K562 (cell line): ENCODE results near the gene FAM171A1. TPM values are rescaled to one million over a fixed set of nuclear protein-coding genes. Genes with fewer than 3 reads are reported as not detected.
A peak's percentile ranks its signal among the peaks of the same experiment; 100 is the strongest.

Source experiments
- ATAC-seq: fragments of 200-7000 bp; cut with Tn5 transposase; 3 replicates; pipeline ENCODE4 v1.9.1; 2020; ENCODE audit warnings: moderate library complexity
- Bru-seq: library from RNA; stranded (reverse); fragments of 400-500 nt; gene quantifications from one replicate; lab custom pipeline; 2021; lab: Mats Ljungman, UMichigan
- BruChase-seq, 2 experiments: library from RNA; stranded (reverse); fragments of 400-500 nt; gene quantifications; one replicate each; lab custom pipeline; 2021; lab: Mats Ljungman, UMichigan
- BruUV-seq: library from RNA; stranded (reverse); fragments of 400-500 nt; replicated peaks from 2 replicates; lab custom pipeline; 2021; lab: Mats Ljungman, UMichigan
- CTCF ChIA-PET: fragments of 300-600 bp; formaldehyde crosslinking; extraction: SDS; loops from one replicate; lab custom pipeline; 2021; ENCODE audit warnings: low intra/inter-chr PET ratio; lab: Yijun Ruan, JAX
- POLR2A ChIA-PET: fragments of 300-600, 350-650 bp; sonication (Branson Sonifier 250); formaldehyde crosslinking; extraction: SDS; loops from one replicate; lab custom pipeline; 2021; ENCODE audit warnings: antibody characterized with exemption, inconsistent platforms; lab: Yijun Ruan, JAX
- DNase-seq, 4 experiments: peaks; one replicate each; pipeline versions ENCODE4 v3.0.0 to v3.0.0-alpha.2; 2011 to 2018; ENCODE audit warnings: low spot score in 3 of 4, mixed read lengths in 3 of 4; ENCODE audit errors: extremely low read depth in 1 of 4
- FAIRE-seq: peaks from 2 replicates; lab custom pipeline; 2011; peaks lifted over from hg19 to GRCh38; lab: Jason Lieb, UNC
- H2AFZ ChIP-seq: 2 replicates; pipeline ENCODE4 v1.6.0; 2011; ENCODE audit warnings: low read depth, low read length, control low read depth, inconsistent platforms
- H3K27ac ChIP-seq: fragments of 200-600 bp; 3 replicates; pipeline ENCODE4 v1.8.0; 2011; ENCODE audit warnings: low read depth, mild to moderate bottlenecking, control low read depth, inconsistent platforms, low read length, moderate library complexity, mixed read lengths; ENCODE audit errors: extremely low read depth
- H3K27me3 ChIP-seq, 2 experiments: fragments of 300-600 bp in 1 of 2; 2 replicates in 1 of 2; 3 replicates in 1 of 2; pipeline versions ENCODE4 v1.6.0 to v1.8.0; 2011; ENCODE audit warnings: inconsistent platforms in 2 of 2, low read length in 2 of 2, mild to moderate bottlenecking in 1 of 2, mixed read lengths in 1 of 2, moderate library complexity in 1 of 2; ENCODE audit not compliant: control insufficient read depth in 2 of 2, insufficient read depth in 2 of 2
- H3K36me3 ChIP-seq: fragments of 300-600 bp; 3 replicates; pipeline ENCODE4 v1.8.0; 2011; ENCODE audit warnings: mild to moderate bottlenecking, low read length, inconsistent platforms; ENCODE audit not compliant: control insufficient read depth, insufficient read depth
- H3K4me1 ChIP-seq, 2 experiments: fragments of 200-600 bp in 1 of 2; replicated peaks in 1 of 2; 2 replicates in 1 of 2; 3 replicates in 1 of 2; pipeline versions ENCODE4 v1.5.1 to v1.8.0; 2011; ENCODE audit warnings: inconsistent platforms in 2 of 2, low read length in 2 of 2, mild to moderate bottlenecking in 1 of 2, mixed read lengths in 1 of 2, moderate library complexity in 1 of 2; ENCODE audit not compliant: control insufficient read depth in 2 of 2, insufficient read depth in 2 of 2
- H3K4me2 ChIP-seq: 2 replicates; pipeline ENCODE4 v1.6.1; 2011; ENCODE audit warnings: low read length, control low read depth, inconsistent platforms, mixed read lengths; ENCODE audit not compliant: insufficient read depth
- H3K4me3 ChIP-seq: fragments of 200-600 bp; sonication (generic), shearing (Covaris generic); 2 replicates; pipeline ENCODE4 v1.5.1; 2016; ENCODE audit warnings: control low read depth, inconsistent platforms
- H3K79me2 ChIP-seq: fragments of 200-600 bp; 3 replicates; pipeline ENCODE4 v1.8.0; 2011; ENCODE audit warnings: low read length, inconsistent platforms; ENCODE audit not compliant: control insufficient read depth, insufficient read depth
- H3K9ac ChIP-seq, 2 experiments: 2 replicates each; pipeline versions ENCODE4 v1.6.0 to v1.6.1; 2011; ENCODE audit warnings: low read depth in 2 of 2, low read length in 2 of 2, control low read depth in 1 of 2, inconsistent platforms in 1 of 2, mild to moderate bottlenecking in 1 of 2, mixed read lengths in 1 of 2; ENCODE audit not compliant: insufficient read depth in 1 of 2
- H3K9me1 ChIP-seq: one replicate; pipeline ENCODE4 v1.6.0; 2011; ENCODE audit warnings: inconsistent platforms, mild to moderate bottlenecking, low read length, moderate library complexity; ENCODE audit not compliant: control insufficient read depth, insufficient read depth
- H3K9me3 ChIP-seq: replicated peaks from 2 replicates; pipeline ENCODE4 v1.5.1; 2011; ENCODE audit warnings: low read depth, low read length, inconsistent platforms; ENCODE audit not compliant: control insufficient read depth, insufficient read depth
- H4K20me1 ChIP-seq: replicated peaks from 2 replicates; pipeline ENCODE4 v1.6.1; 2011; ENCODE audit warnings: low read length, inconsistent platforms, mixed read lengths; ENCODE audit not compliant: control insufficient read depth, insufficient read depth
- CTCF ChIP-seq, 3 experiments: IDR thresholded peaks in 2 of 3; conservative IDR thresholded peaks in 1 of 3; 2 replicates each; pipeline ENCODE4 v1.5.1; 2011 to 2012; ENCODE audit warnings: low read length in 3 of 3, mild to moderate bottlenecking in 3 of 3, control low read depth in 2 of 3, improper control_type of control experiment in 1 of 3, inconsistent platforms in 1 of 3, low read depth in 1 of 3, mixed read lengths in 1 of 3, moderate library complexity in 1 of 3; ENCODE audit not compliant: insufficient read depth in 2 of 3
- HDAC6 ChIP-seq: IDR thresholded peaks from 2 replicates; pipeline ENCODE4 v1.6.1; 2012; ENCODE audit warnings: low read depth, mild to moderate bottlenecking, control low read depth, inconsistent platforms, low read length, moderate library complexity
- MITF ChIP-seq: IDR thresholded peaks from 2 replicates; pipeline ENCODE4 v1.6.1; 2014; ENCODE audit warnings: antibody characterized with exemption
- PRPF4 ChIP-seq: fragments of 200-400 bp; formaldehyde crosslinking; IDR thresholded peaks from one replicate; pipeline ENCODE4 v1.6.1; 2017; ENCODE audit warnings: low read length, low read depth, mild to moderate bottlenecking; ENCODE audit not compliant: insufficient read depth, poor library complexity, severe bottlenecking
- ZBTB33 ChIP-seq: sonication (generic); formaldehyde crosslinking; IDR thresholded peaks from 2 replicates; pipeline ENCODE4 v1.8.1; 2023; ENCODE audit warnings: mild to moderate bottlenecking, missing genetic modification reagents
- ZNF639 ChIP-seq, 2 experiments: fragments of 200-800 bp in 1 of 2; sonication (Bioruptor generic) in 1 of 2; sonication (generic) in 1 of 2; formaldehyde crosslinking in 1 of 2; IDR thresholded peaks in 1 of 2; conservative IDR thresholded peaks in 1 of 2; 2 replicates each; pipeline versions ENCODE4 v1.5.0 to v1.6.1; 2016 to 2020; ENCODE audit warnings: missing compliant biosample characterization in 1 of 2, missing genetic modification characterization in 1 of 2, missing genetic modification reagents in 1 of 2
- WGBS: fragments of 100-300 bp; shearing (Covaris generic); methylation state at CpG from one replicate; pipeline ENCODE4 v1.1.6; 2016; ENCODE audit warnings: low coverage, mixed read lengths; ENCODE audit not compliant: insufficient coverage; ENCODE audit errors: missing lambda C conversion rate; 5-methylcytosine and 5-hydroxymethylcytosine counted together
- in situ Hi-C: fragments of 300-500 bp; cut with MboI; formaldehyde crosslinking; loops from 4 replicates; pipeline ENCODE4 v1.15.0; 2018; ENCODE audit warnings: inconsistent platforms, mixed read lengths
- intact Hi-C: fragments of 100-400 bp; cut with micrococcal nuclease; formaldehyde crosslinking; loops from 2 replicates; pipeline ENCODE4 v1.14.2; 2022
- long read RNA-seq, 3 experiments: library from polyadenylated mRNA in 2 of 3; library from RNA in 1 of 3; unstranded in 2 of 3; stranded (forward) in 1 of 3; transcript quantifications; one replicate each; pipeline ENCODE4 v2.0.0, GENCODE V29; 2019 to 2022
- polyA minus RNA-seq, 3 experiments: library from RNA; depleted of rRNA, polyadenylated mRNA; stranded (reverse); fragments of >200 nt; gene quantifications; 2 replicates each; pipeline ENCODE4 v1.2.3, GENCODE V29; 2011
- polyA plus RNA-seq, 8 experiments: library from polyadenylated mRNA; depleted of rRNA in 4 of 8; stranded (reverse) in 5 of 8; unstranded in 3 of 8; fragments of >200 nt; fragmentation: Nextera tagmentation in 2 of 8; fragmentation: Illumina TruSeq in 1 of 8; extraction: Ambion mirVana in 2 of 8; extraction: Trizol in 1 of 8; gene quantifications; 2 replicates each; pipeline versions ENCODE4 v1.2.1 to v1.2.3, GENCODE V29; 2011 to 2014; ENCODE audit warnings: inconsistent platforms in 1 of 8, missing spikeins in 1 of 8
- total RNA-seq, 7 experiments: library from RNA; depleted of rRNA in 6 of 7; stranded (reverse); fragments of >200 nt in 6 of 7; fragmentation: Illumina TruSeq in 2 of 7; extraction: Trizol in 2 of 7; gene quantifications; 2 replicates each; pipeline versions ENCODE4 v1.2.1 to v1.2.3, GENCODE V29; 2011 to 2021; ENCODE audit warnings: low replicate concordance in 1 of 7

The FAM171A1 gene
- 1.8 and 5.6 TPM in 2 replicates for total RNA-seq (2011; cell fraction: chromatin; rRNA removed; ENCODE audit: low replicate concordance)
- 2.9 and 5.2 TPM in 2 replicates for total RNA-seq (2011; cell fraction: nucleolus; rRNA removed)
- total RNA-seq (2011; cell fraction: nucleoplasm; rRNA removed) = 3.8 and 6.3 TPM in 2 replicates
- total RNA-seq (2014; rRNA removed) = 4.5 and 5.2 TPM in 2 replicates
- 2.8 and 3.3 TPM in 2 replicates for total RNA-seq (2014; rRNA removed; fragmentation: Illumina TruSeq; extraction: Trizol)
- 4.5 and 4.8 TPM in 2 replicates for total RNA-seq (2015; rRNA removed; fragmentation: Illumina TruSeq; extraction: Trizol)
- 7.7 and 8.2 TPM in 2 replicates for total RNA-seq (2021)
- 7.8 and 14.2 TPM in 2 replicates for polyA plus RNA-seq (2011; rRNA removed)
- 10.2 and 16.3 TPM in 2 replicates for polyA plus RNA-seq (2011; cell fraction: cytosol; rRNA removed)
- 6.8 and 8.9 TPM in 2 replicates for polyA plus RNA-seq (2011; cell fraction: nucleus; rRNA removed)
- polyA plus RNA-seq (2012) = 9.1 and 10.0 TPM in 2 replicates
- polyA plus RNA-seq (2014; fragmentation: Illumina TruSeq; extraction: Trizol) = 6.9 and 7.3 TPM in 2 replicates
- polyA plus RNA-seq (2014; fragmentation: Nextera tagmentation; extraction: Ambion mirVana) = under 1 TPM; 0.51 to 0.94 TPM
- 5.3 and 5.7 TPM in 2 replicates for polyA plus RNA-seq (2014; rRNA removed)
- polyA minus RNA-seq (2011; rRNA and poly(A)+ RNA removed) = 7.6 and 11.3 TPM in 2 replicates
- polyA minus RNA-seq (2011; cell fraction: cytosol; rRNA and poly(A)+ RNA removed) = 7.3 and 11.0 TPM in 2 replicates
- 2.8 and 3.8 TPM in 2 replicates for polyA minus RNA-seq (2011; cell fraction: nucleus; rRNA and poly(A)+ RNA removed)
- Bru-seq, nascent RNA = percentile 47 among the genes with signal in this experiment
- percentile 51 among the genes with signal in this experiment for BruChase-seq, experiment 1, labeled RNA remaining after a 2-hour chase
- percentile 49 among the genes with signal in this experiment for BruChase-seq, experiment 2, labeled RNA remaining after a 6-hour chase
- long read RNA-seq, experiment 1, partial matches to known transcripts = 9 of 31 reads
- long read RNA-seq, experiment 1, other reads (novel, unspliced or antisense) = 18 of 31 reads
- long read RNA-seq, experiment 2, partial matches to known transcripts = 0 of 12 reads
- long read RNA-seq, experiment 2, other reads (novel, unspliced or antisense) = 10 of 12 reads
- long read RNA-seq, experiment 3 = 0 reads

- in situ Hi-C loops = no loop called here
- POLR2A ChIA-PET = interaction anchor here (0.7 kb wide), 1 partner anchor 218 kb away, joined by 4 read pairs; no protein-coding TSS in a partner anchor
- TF ChIP-seq ZNF639 (CRISPR knock-in tag; conservative IDR thresholded peaks at IDR 0.05 in 1 of 2, IDR thresholded peaks at IDR 0.05 in 1 of 2) (peak in 1 of 2 experiments; percentile 52; a peak in 2 of 4 replicates), PRPF4 (no peak), HDAC6 (no peak), MITF (no peak), ZBTB33 (CRISPR knock-in tag) (0 out of 2 replicates have a peak, but pooled peaks have one; percentile 49), CTCF (IDR thresholded peaks at IDR 0.05 in 2 of 3, conservative IDR thresholded peaks at IDR 0.05 in 1 of 3; ENCODE audit: insufficient read depth in 2 of 3, low read depth in 1 of 3, low read length in 3 of 3) (peak in 2 of 3 experiments; percentile 48 to 65; a peak in 4 of 6 replicates)
Measured at GRCh38 chr10:15370856-15371701, at the start of gene FAM171A1. Gene FAM171A1 (minus strand): TSS chr10:15371289. CDS start chr10:15371052, 237 bp downstream.

More at GRCh38 chr10:15370856-15371701, at the start of gene FAM171A1:
- H3K4me1 ChIP-seq = peaks cover 0 to 15% of the 10 kb centered on the region in 2 experiments; a peak in 2 of 5 replicates
- ATAC-seq (peak; percentile 71), FAIRE-seq (no peak), DNase-seq (peak; percentile 36 to 79 (median 72))
- WGBS = 4% methylated on average over 26 of the region's 115 CpGs
- peak within 1 kb of the TSS; percentile 42 to 79; a peak in 3 of 4 replicates for H3K9ac ChIP-seq
- H3K36me3 ChIP-seq = no peaks in the 10 kb centered on the region
- peak within 1 kb of the TSS; percentile 29 for H3K4me2 ChIP-seq
- no peaks in the 10 kb centered on the region for H3K9me3 ChIP-seq
- no peaks in the 10 kb centered on the region; the same call in 2 of the 3 replicates for H3K79me2 ChIP-seq
- CTCF ChIA-PET = interaction anchor here (0.6 to 1.4 kb wide), 3 partner anchors 109 to 1405 kb away, joined by 3 to 6 read pairs (median 3); no protein-coding TSS in a partner anchor
- H3K27me3 ChIP-seq = peaks cover 9 to 28% of the 10 kb centered on the region in 2 experiments
- H3K9me1 ChIP-seq = no peaks in the 10 kb centered on the region
- no peaks in the 10 kb centered on the region for H4K20me1 ChIP-seq
- no peak within 1 kb of the TSS for H2AFZ ChIP-seq
- H3K4me3 ChIP-seq = peak within 1 kb of the TSS; percentile 44
- intact Hi-C loops = loop anchor here (5.0 kb wide), 1 partner anchor 109 kb away; no protein-coding TSS in a partner anchor
- no TSS peak for BruUV-seq
- no peak within 1 kb of the TSS for H3K27ac ChIP-seq
